ENCODE measurements around the gene NOM1. TPM values are rescaled to one million over a fixed set of nuclear protein-coding genes. Genes with fewer than 3 reads are reported as not detected.

The NOM1 gene
- total RNA-seq, 1 experiment from 2014 or later = 18.1 TPM

GRCh38 chr7:157017603-157018327 is 68.3 kb downstream of the NOM1 start:
- DNase-seq (ENCODE audit: low read depth) = no peak

DNA sequence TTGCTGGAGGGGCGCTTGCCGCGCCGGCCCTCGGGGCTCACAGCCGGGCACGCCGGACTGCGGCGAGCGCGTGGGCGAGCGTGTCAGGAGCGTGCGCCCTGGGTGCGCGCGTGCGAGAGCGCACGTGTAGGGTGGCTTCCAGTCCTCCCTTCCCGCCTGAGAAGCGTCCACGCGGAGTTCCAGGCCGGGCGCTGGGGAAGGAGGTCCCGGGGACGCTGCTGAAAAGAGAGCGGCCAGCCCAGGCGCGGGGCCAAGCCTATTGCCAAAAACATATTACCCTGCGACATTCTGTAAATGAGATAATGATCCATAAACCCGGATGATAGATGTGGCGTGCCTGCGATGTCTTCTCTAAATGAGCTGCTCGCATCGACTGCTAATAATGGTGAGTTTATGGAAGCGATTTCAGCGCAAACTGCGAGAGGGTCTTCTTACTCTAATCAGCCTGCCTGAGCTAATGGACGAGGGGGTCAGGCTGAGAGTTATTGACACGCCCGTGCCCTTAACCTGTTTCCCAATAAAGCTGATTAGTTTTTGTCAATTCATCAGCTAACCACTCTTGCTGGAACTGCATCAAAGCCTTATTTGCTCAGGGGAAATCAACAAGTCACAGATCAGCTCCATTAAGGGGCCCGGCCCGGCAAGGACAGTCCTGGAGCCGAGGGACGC is 69.0 kb downstream of the NOM1 start:
- DNase-seq (ENCODE audit: low read depth) = no peak

DNA sequence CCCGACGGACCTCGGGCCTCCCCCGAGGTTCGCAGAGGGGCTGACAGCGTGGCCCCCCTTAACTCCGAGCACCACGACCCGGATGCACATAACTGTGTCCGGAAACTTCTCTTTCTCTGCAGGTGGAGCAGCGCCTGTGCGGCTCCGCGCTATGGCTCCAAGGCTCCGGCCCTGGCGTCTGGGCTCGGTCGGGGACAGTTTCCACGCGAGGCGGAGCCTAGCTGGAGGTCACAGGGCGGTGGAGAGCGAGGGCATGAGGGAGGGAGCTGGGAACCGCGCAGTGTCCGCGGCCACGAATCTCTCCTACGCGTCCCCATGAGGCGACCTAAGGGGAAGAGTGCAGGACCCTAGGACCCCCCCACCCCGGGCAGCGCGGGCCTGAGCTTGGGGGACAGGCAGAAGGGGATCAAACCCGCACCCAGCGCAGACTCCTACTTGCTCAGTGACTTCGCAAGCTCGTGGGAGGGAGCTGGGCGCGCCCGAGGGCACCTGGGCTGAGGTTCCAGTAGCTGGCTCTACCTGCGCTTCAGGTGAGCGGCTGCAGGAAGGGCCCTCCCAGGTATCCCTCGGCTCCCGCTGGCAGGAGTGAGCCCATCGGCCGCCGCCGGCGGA is 69.6 kb downstream of the NOM1 start:
- DNase-seq (ENCODE audit: low read depth) = no peak

DNA sequence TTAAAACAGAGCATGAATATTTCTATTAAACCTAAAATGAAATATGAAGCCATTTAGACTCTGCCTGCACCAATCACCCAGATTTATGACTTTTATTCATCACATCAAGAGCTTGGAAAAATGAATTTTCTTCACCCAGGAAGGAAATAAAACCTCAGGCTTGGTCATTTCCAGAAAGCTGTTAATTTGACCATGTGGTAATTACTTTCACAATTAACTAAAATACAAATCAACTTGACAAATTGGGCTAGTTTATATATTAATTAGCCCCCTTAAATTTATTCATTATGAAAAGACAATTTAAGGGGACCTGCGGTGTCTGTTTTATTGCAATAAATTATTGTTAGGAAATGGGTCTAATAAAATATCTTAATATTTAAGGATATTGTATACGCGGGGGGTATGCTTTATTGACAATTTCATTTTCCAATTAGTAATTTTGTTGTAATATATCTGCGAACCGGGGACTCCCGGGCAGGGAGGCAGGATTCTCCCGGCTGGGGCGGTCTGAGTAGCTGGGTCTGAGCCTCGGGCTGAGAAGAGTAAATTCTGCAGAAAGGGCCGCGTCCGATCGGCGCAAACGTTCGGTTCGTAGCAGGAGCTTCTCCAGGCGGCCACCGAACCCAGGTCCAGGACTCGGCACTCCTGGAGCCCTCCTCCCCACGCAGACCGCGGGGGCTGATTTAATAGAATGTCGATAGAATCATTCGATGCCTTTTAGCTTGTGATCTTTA is 70.4 kb downstream of the NOM1 start:
- no peak for DNase-seq (ENCODE audit: low read depth)

GRCh38 chr7:157020514-157021070 is 71.1 kb downstream of the NOM1 start:
- no peak for DNase-seq (ENCODE audit: low read depth)

DNA sequence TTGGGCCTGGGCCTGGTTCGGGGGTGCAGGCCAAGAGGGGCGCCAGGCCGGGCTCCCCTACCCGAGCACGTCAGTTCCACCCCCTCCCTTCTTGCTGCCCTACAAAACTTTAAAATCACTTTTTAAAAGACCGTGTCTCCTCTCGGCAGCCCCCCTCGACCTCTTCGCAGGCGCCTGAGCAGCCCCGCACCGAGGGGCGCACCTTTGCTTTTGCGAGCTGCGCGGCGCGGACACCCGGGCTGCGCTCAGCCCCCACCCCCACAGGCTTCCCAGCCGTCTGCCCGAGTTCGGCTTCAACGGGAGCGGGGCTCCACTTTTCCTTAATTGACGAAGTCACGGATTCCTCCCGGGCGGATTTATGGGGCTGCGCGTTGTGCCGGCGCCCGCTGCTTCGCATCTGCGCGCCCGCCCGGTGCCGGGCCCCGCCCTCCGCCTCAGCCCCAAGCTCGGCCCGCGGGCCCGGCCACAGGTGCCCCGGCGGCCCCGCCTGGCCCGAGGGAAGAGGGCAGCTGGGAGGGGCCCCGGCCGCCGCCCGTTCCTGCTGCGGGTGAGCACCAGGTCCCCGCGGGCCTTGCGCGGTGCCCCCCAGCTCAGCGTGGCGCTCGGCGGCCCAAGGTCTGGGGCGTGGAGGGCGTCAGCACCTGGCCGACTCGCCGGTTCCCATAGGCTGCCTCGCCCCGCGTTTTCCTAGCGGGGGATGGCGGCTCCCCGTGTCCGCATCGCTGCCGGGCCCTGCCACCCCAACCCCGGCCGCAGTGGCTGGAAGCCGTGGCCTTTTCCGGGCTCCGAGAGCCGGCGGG is 71.8 kb downstream of the NOM1 start:
- DNase-seq (ENCODE audit: low read depth) = no peak

DNA sequence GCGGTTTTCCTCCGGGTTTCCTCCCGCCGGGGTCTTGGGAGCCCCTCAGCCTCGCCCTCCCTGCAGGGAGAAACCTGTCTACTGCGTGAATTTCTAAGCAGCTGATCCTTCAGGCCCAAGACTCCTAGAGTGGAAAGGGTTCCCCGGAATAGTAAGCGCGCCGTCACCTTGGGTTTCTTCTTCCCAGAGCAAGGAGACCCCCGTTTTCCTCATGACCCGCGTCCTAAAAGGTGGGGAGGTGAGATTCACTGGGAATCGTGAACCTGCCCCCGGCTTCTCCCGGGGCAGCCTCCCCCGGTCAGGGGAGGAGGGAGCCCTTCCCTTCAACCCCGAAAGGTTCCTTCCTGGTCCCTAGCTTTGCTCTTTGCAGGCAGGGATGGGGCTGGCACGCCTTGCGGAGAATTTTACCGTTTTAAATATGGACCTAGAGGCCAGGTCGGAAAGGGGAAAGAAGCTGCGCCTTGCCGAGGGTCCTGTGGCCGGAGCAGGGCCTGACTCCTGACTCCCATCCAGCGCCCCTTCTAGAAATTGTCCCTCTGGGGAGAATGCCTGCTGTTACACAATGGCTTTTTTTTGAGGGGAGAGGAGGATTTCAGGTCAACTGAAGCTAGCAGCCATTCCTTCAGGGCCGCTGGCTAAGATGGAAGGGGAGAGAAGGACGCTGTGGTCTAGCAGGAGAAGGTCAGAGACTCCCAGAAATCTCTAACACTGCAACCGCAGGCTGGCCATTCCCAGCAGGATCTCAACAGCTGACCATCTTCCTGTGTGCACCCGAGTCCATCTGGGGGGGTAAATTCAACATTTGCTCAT is 72.6 kb downstream of the NOM1 start:
- DNase-seq (ENCODE audit: low read depth) = no peak

Other genes with a start within 250 kb of the NOM1 start
- 54.8 and 58.7 TPM in 2 replicates for gene LMBR1, start 56.5 kb upstream of the NOM1 start, total RNA-seq (2014; rRNA removed; shearing (Covaris generic))
- 1.8 and 2.0 TPM in 2 replicates for gene MNX1, start 61.0 kb downstream of the NOM1 start, total RNA-seq (2014; rRNA removed; shearing (Covaris generic))
- 73.1 and 78.4 TPM in 2 replicates for gene UBE3C, start 189.2 kb downstream of the NOM1 start, total RNA-seq (2014; rRNA removed; shearing (Covaris generic))

All from RPMI7951 (cell line).